EH (cell line): ENCODE data around the gene EMP2.

ENCODE experiments used
- DNase-seq: peaks from one replicate; pipeline ENCODE4 v3.0.0-alpha.2; 2015; ENCODE audit warnings: low read depth

EMP2 gene

DNA sequence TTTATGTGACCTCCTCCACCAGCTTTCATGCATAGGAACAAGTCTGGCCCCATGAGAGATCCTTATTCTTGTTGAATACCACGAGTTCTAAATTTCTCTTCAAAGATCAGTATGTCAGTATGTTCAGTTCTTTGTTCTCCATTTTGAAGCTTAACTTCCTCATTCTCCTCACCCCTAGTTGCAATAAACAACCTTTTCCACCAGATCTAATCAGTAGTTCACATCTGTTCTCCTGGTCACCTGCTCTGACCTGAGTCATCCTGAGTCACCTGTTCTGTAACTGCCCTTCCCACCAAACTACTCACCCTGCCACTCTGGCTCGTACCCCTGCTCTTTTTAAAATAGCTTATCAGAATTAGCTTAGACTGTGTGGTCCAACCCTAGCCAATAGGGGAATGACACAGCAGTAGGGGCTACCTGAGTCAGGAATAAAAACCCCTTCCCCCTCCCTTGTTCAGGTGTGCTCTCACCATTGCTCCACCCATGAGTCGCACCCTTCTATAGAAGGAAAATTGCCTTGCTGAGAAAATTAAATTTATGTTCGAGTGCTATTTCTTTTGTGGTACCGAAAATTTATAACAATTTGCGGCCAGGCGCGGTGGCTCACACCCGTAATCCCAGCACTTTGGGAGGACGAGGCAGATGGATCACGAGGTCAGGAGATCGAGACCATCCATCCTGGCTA, 94.6 kb downstream of the EMP2 start:
- no peak for DNase-seq

DNA sequence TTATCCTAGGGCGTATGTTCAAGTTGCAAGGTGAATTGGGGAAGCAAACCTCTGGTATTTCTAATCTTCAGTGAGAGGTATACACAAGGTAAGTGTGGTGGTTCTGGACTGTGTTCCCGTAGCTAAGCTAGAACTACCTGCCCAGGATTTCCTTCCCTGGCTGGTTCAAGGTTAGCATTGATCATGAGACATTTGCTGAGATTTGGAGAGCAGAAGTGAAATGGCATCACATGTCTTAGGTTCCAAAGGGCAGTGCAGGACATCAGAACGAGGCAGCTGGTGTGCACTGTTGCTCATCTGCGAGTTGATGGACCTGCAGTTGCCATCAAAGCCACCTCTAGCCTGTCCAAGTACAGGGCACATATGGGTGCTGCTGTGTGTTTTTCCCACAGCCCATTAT, 95.2 kb downstream of the EMP2 start:
- DNase-seq: no peak

DNA sequence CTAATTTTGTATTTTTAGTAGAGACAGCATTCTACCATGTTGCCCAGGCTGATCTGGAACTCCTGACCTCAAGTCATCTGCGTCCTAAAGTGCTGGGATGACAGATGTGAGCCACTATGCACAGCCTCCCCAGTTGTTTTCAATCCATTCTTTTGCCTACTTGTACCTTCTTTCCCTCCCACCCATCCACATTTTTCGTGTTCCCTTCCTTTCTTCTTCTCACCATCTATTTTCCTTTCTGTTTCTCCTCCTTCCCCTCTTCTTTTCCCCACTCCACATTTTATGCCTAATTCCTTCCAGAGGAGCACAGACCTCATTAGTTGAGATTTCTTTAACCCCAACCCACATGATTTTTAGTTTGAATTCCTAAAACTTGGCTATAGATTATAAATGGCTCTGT, 100.2 kb downstream of the EMP2 start:
- no peak for DNase-seq
